Measurements from ENCODE around the gene ZNF606. TPM values are rescaled to one million over a fixed set of nuclear protein-coding genes. Genes with fewer than 3 reads are reported as not detected.

Gene ZNF606
- total RNA-seq, 3 donors from 2014 or later, result 11.6 to 17.1 (median 13.8) TPM

- H3K36me3 ChIP-seq (ENCODE audit: low read depth), result peaks cover 2% of the 10 kb centered on the region
- H3K4me3 ChIP-seq, result peak overlapping the region; percentile 83
- TF ChIP-seq CTCF (IDR thresholded peaks at IDR 0.05), result no peak
- H3K9me3 ChIP-seq, result peaks cover 61% of the 10 kb centered on the region
- intact Hi-C loops (cut with DNase I, micrococcal nuclease), result no loop called here
- H3K4me1 ChIP-seq (ENCODE audit: low read depth), result peaks cover 6% of the 10 kb centered on the region
- DNase-seq (no peak), ATAC-seq (peak; percentile 22)
Measured at GRCh38 chr19:58001895-58002369, 688 bp downstream of the ZNF606 start.

- H3K36me3 ChIP-seq (ENCODE audit: low read depth), result peaks cover 2% of the 10 kb centered on the region
- ATAC-seq (no peak), DNase-seq (no peak)
- intact Hi-C loops (cut with DNase I, micrococcal nuclease), result no loop called here
- H3K4me1 ChIP-seq (ENCODE audit: low read depth), result peaks cover 6% of the 10 kb centered on the region
- H3K4me3 ChIP-seq, result no peak overlapping the region
- no peak for TF ChIP-seq CTCF (IDR thresholded peaks at IDR 0.05)
- H3K9me3 ChIP-seq, result peaks cover 64% of the 10 kb centered on the region
Measured at GRCh38 chr19:58000677-58001076, 1.9 kb downstream of the ZNF606 start.

- Histone ChIP-seq H3K36me3 (ENCODE audit: low read depth) (peaks cover 12% of the 10 kb centered on the region), H3K9me3 (peaks cover 94% of the 10 kb centered on the region), H3K4me3 (no peak overlapping the region), H3K4me1 (ENCODE audit: low read depth) (no peaks in the 10 kb centered on the region)
- no peak for ATAC-seq
- no peak for TF ChIP-seq CTCF (IDR thresholded peaks at IDR 0.05)
- intact Hi-C loops (cut with DNase I, micrococcal nuclease), result no loop called here
- no peak for DNase-seq
Measured at GRCh38 chr19:57992841-57993240, 9.8 kb downstream of the ZNF606 start.

GRCh38 chr19:57978586-57979289 is 23.9 kb downstream of the ZNF606 start:
- Histone ChIP-seq H3K36me3 (ENCODE audit: low read depth) (peaks cover 38% of the 10 kb centered on the region), H3K4me3 (no peak overlapping the region), H3K9me3 (peaks cover 100% of the 10 kb centered on the region), H3K4me1 (ENCODE audit: low read depth) (no peaks in the 10 kb centered on the region)
- no peak for TF ChIP-seq CTCF (IDR thresholded peaks at IDR 0.05)
- ATAC-seq, result no peak
- DNase-seq, result no peak
- intact Hi-C loops (cut with DNase I, micrococcal nuclease), result no loop called here

- ATAC-seq, result no peak
- no peak for TF ChIP-seq CTCF (IDR thresholded peaks at IDR 0.05)
- H3K4me3 ChIP-seq, result no peak within 1 kb of the TSS
- H3K4me1 ChIP-seq (ENCODE audit: low read depth), result no peaks in the 10 kb centered on the region
- intact Hi-C loops (cut with DNase I, micrococcal nuclease), result no loop called here
- peaks cover 5% of the 10 kb centered on the region for H3K36me3 ChIP-seq (ENCODE audit: low read depth)
- DNase-seq, result no peak
- peaks cover 100% of the 10 kb centered on the region for H3K9me3 ChIP-seq
Measured at GRCh38 chr19:57974434-57974833, 28.2 kb downstream of the ZNF606 start, which contains the start of gene C19orf18. Gene C19orf18 (minus strand): TSS chr19:57974534. CDS start chr19:57974432, 102 bp downstream.
